IPS DF 6.9 (cell line): ENCODE results near the gene HNRNPU.

ENCODE experiments used
- DNase-seq: peaks from one replicate; pipeline ENCODE4 v3.0.0-alpha.2; 2013; ENCODE audit warnings: low read depth, low spot score
- H3K27ac ChIP-seq: one replicate; pipeline ENCODE4 v1.5.1; 2013; ENCODE audit warnings: low read length, control low read depth
- H3K27me3 ChIP-seq: 2 replicates; pipeline ENCODE4 v1.6.1; 2013; ENCODE audit warnings: mild to moderate bottlenecking, low read length; ENCODE audit not compliant: control insufficient read depth, insufficient read depth
- H3K36me3 ChIP-seq: 2 replicates; pipeline ENCODE4 v1.6.1; 2013; ENCODE audit warnings: low read length; ENCODE audit not compliant: control insufficient read depth, insufficient read depth
- H3K4me1 ChIP-seq: 2 replicates; pipeline ENCODE4 v1.6.1; 2013; ENCODE audit warnings: low read length; ENCODE audit not compliant: control insufficient read depth, insufficient read depth
- H3K4me3 ChIP-seq: 2 replicates; pipeline ENCODE4 v1.5.1; 2013; ENCODE audit warnings: mild to moderate bottlenecking, low read length
- H3K9me3 ChIP-seq: 2 replicates; pipeline ENCODE4 v1.6.1; 2013; ENCODE audit warnings: low read length, inconsistent platforms; ENCODE audit not compliant: control insufficient read depth, insufficient read depth
- WGBS: extraction: QIAGEN DNeasy Blood & Tissue Kit; methylation state at CpG from one replicate; pipeline ENCODE4 v1.1.7; 2013; ENCODE audit warnings: mixed read lengths, missing lambda C conversion rate; ENCODE audit not compliant: insufficient read length, insufficient coverage; 5-methylcytosine and 5-hydroxymethylcytosine counted together

Gene HNRNPU

DNA sequence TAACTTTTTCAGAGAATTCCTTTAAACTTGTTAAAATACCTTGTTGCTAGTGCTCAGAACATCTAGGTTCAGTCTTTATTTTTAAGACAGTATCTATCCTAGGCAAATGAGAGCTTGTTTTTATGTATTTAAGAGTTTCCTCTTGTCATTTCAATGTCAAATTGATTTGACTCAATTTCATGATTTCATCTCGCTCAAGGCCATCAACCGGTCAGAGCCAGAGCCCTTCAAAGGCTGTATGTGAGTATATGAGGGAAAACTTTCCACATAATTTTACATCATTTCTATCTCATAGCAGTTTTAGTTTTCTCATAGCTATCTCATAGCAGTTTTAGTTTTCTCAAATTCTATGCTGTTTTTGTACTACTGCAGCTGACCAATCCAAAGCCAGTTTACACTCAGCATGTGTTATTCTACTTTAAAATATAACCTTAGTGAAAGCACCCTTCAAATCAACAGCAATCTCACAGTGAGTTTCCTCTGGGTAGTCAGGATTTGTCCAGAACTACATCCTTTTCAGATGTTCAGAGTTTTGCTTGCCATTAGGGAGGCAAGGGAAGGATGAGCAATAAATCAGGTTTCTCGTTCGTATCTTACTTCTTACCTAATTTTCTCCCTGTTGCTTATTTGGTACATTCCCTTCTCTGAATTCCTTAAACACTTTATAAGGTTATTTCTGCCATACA, 12.7 kb downstream of the HNRNPU start:
- no peak overlapping the region for H3K27ac ChIP-seq
- H3K4me3 ChIP-seq = no peak overlapping the region
- H3K9me3 ChIP-seq = no peaks in the 10 kb centered on the region
- no peak for DNase-seq
- no CpG with 5 or more reads among the region's 4 CpGs for WGBS
- H3K4me1 ChIP-seq = no peaks in the 10 kb centered on the region
- no peaks in the 10 kb centered on the region for H3K27me3 ChIP-seq
- H3K36me3 ChIP-seq = peaks cover 17% of the 10 kb centered on the region; the same call in 1 of the 2 replicates

DNA sequence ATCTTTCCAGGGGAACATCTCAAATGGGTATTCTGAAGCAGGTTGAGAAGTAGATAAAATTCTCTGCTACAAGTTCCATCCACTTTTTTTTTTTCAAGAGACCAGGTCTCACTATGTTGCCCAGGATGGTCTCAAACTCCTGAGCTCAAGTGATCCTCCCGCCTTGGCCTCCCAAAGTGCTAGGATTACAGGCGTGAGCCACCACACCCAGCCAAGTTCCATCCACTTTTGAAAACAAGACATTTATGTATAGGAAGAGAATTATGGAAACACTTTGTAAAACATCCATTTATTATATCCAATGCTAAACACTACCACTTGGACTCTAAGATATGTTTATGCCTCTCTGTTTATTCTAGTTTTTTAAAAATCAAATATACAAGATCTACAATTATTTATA, 13.4 kb downstream of the HNRNPU start:
- WGBS = no CpG with 5 or more reads among the region's 2 CpGs
- no peak overlapping the region for H3K27ac ChIP-seq
- peaks cover 16% of the 10 kb centered on the region; the same call in 1 of the 2 replicates for H3K36me3 ChIP-seq
- H3K4me3 ChIP-seq = no peak overlapping the region
- H3K27me3 ChIP-seq = no peaks in the 10 kb centered on the region
- H3K4me1 ChIP-seq = no peaks in the 10 kb centered on the region
- no peaks in the 10 kb centered on the region for H3K9me3 ChIP-seq
- no peak for DNase-seq

DNA sequence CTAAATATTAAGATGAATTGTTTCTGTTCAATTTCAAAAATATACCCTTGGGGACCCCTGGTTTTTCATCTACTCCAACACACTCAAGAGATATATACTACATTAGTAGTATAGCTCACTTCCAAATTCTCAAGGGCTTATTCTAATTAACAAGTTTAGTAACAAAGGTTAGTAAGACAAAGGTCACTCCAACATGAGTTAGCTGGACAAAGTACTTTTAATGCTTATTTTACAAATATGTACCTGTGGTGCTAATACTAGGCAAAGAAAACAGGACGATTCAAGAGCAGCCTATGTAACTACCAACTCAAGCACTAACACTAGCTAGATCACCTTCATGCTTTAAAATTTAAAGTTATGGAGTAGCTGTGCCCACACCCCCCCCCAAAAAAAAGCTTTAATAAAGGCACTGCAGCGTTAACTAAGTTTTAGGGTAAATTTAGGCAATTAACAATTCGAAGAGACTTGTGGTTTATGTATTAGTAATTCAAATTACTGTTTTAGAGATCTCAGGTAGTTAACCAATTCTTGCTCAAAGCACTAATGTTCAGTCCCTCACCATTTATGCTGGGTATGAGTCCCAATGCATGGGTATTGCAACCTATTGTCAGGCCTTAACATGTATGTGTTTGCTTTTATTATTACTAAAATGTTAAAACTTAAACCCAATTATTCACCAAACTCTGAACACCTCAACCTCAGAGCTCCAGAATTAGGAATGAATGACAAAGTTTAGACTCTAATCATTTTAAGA, 14.1 kb downstream of the HNRNPU start:
- no peaks in the 10 kb centered on the region for H3K27me3 ChIP-seq
- WGBS = no CpG with 5 or more reads among the region's 3 CpGs
- peaks cover 12% of the 10 kb centered on the region; the same call in 1 of the 2 replicates for H3K36me3 ChIP-seq
- H3K4me3 ChIP-seq = no peak overlapping the region
- DNase-seq = no peak
- no peak overlapping the region for H3K27ac ChIP-seq
- no peaks in the 10 kb centered on the region for H3K4me1 ChIP-seq
- no peaks in the 10 kb centered on the region for H3K9me3 ChIP-seq

DNA sequence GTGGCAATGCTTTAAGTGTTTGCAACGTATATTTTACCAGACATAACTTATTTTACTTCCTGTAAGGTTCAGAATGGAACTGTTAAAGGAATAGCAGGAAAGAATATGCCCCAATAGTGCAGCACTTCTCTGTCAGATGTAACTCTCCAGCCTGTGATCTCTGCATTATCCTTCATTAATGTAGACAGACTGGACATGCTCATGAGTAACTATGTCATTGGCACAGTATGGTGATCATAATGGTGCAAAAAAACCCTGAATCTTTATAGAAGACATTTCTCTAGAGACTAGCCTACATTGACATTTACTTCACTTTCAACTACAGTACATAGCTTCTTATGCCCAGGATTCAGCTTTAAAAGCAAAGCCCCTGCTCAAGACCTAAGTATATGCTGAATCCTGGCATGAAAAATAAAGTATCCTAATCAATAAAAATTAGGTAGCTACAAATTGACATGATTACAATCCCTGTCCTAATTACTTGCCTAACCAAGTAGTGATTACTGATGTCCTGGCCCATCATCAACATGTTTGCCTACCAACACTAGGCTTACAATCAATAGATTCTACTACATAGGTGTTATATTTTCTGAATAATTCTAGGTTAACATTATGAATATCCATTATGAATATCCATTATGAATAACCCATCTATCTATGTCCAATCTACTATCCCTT, 15.0 kb downstream of the HNRNPU start:
- H3K36me3 ChIP-seq = peaks cover 8% of the 10 kb centered on the region; the same call in 1 of the 2 replicates
- H3K4me1 ChIP-seq = no peaks in the 10 kb centered on the region
- whole genome bisulfite sequencing = no CpG with 5 or more reads among the region's 1 CpG
- no peaks in the 10 kb centered on the region for H3K27me3 ChIP-seq
- H3K27ac ChIP-seq = no peak overlapping the region
- no peak overlapping the region for H3K4me3 ChIP-seq
- H3K9me3 ChIP-seq = no peaks in the 10 kb centered on the region
- no peak for DNase-seq

DNA sequence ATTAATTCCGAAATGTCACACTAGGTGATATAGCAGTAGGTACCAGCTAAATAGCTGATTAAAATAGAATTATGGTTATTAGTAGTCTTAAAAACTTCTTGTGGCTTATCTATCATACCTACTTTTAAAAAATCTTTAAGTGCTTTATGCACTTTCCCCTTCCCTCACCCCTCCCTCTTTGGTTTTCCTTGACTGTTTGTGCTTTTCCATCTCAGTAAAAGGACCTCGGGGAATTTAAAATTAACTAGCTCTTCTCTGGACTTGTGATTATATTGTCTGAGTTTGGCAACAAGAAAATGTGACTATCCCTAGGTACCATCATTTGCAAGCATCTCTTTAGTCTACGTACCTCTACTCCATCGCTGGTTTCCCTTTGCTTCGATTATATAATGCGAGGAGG, 17.7 kb downstream of the HNRNPU start:
- H3K4me3 ChIP-seq = no peak overlapping the region
- no peak for DNase-seq
- no peaks in the 10 kb centered on the region for H3K9me3 ChIP-seq
- H3K27ac ChIP-seq = no peak overlapping the region
- H3K4me1 ChIP-seq = no peaks in the 10 kb centered on the region
- no CpG with 5 or more reads among the region's 6 CpGs for WGBS
- no peaks in the 10 kb centered on the region for H3K27me3 ChIP-seq
- peaks cover 12% of the 10 kb centered on the region; the same call in 1 of the 2 replicates for H3K36me3 ChIP-seq

DNA sequence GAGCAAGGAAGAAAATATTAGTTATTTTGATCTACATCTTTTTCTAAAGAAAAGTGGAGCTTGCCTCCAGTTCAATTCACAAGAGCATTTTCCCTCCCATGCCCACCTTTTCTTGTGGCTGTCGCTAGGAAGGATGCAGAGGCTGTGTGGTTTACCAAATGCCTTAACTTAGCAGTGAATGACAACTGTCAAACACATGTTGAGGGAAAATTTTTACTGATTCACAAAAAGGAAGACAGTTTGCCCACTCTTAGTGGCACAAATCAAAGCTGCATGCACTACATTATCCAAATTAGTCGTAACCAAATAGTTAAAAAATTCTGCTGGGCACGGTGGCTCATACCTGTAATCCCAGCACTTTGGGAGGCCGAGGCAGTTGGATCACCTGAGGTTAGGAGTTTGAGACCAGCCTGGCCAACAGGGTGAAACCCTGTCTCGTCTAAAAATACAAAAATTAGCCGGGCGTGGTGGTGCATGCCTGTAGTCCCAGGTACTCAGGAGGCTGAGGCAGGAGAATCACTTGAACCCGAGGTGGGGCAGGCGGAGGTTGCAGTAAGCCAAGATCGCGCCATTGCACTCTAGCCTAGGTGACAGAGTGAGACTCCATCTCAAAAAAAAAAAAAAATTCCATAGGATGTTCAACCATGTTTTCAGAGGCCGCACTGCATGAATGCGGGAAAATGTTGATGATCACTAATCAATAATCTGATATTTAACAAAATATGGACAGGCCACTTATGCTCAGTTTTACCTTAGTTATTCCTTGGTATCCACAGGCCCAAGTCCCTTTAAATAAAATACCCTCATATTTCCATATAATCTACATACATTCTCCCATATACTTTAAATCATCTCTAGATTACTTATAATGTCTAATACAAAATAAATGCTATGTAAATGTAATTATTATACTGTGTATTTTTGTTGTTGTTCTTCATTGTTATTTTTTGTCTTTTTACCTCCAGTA, 19.9 kb downstream of the HNRNPU start:
- Histone ChIP-seq H3K9me3 (no peaks in the 10 kb centered on the region), H3K4me1 (no peaks in the 10 kb centered on the region), H3K27ac (no peak overlapping the region), H3K4me3 (no peak overlapping the region), H3K27me3 (no peaks in the 10 kb centered on the region), H3K36me3 (peaks cover 14% of the 10 kb centered on the region; the same call in 1 of the 2 replicates)
- no CpG with 5 or more reads among the region's 13 CpGs for WGBS
- DNase-seq = no peak

DNA sequence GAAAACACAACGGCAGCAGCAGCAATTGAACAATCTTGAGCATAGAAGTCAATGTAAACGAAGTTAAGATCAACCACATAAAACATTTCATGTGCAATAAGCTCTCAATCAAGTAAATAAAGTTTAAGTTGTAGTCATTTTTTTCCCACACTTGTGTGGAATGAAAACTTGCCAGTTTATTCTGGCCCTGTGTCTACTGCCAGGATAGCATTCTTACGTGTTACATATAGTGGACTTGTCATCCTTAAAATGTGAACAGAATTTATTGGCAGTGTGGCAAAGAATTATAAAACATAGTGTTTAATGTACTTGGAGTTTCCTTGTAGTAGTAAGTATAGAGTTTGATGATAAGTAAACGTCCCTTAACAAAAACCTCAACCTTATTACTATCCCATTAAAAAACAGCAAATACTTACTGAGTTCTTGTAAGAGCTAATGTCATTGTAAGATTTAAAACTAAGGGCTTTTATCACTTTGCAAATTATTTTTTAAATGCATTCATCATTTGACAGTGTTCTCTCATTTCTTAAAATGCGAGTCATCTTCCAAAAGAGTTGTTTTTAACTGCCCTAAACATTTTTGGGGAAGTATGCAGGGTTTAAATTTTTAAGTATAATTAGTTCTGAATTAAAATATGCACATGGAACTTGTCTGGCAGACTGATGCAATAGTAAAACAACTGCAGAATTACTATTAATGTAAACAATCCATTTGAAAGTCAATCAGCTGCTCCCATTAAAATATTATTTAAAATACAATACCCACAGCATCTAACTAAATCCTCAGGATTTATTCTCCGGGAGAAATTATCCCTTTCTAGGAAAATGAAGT, 21.0 kb downstream of the HNRNPU start:
- no peak overlapping the region for H3K27ac ChIP-seq
- no peak overlapping the region for H3K4me3 ChIP-seq
- H3K27me3 ChIP-seq = no peaks in the 10 kb centered on the region
- peaks cover 14% of the 10 kb centered on the region; the same call in 1 of the 2 replicates for H3K36me3 ChIP-seq
- H3K9me3 ChIP-seq = no peaks in the 10 kb centered on the region
- no peaks in the 10 kb centered on the region for H3K4me1 ChIP-seq
- no peak for DNase-seq
- WGBS = no CpG with 5 or more reads among the region's 6 CpGs

DNA sequence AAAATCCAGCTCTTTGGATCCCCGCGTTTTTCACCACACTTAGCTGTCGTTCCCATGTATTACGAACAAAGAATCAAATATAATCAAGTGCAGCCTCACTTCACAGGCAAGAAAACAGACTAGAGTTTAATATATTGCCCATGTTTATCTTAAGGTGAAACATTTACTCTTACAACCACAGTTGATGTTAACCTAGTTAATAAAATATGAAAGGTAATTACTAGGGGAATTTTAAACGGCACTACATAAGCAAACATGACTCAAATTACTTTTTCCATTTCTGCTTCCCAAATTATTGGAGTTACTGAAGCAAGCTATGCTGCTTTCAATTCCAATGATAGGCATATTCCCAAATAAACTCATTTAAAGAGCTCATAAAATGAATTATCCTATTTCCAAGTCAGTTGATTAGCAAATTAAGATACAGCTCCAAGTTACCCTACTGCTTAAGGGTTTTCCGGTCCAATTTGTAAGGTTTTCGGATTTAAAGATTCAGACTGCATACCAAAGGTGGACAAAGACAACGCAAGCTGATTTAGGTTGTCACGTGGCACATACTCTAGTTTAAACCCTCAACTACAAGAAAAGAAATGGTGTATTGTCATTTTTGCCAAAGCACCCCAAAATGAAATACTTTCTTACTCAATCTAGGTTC, 22.9 kb downstream of the HNRNPU start:
- no peak overlapping the region for H3K27ac ChIP-seq
- no peaks in the 10 kb centered on the region for H3K4me1 ChIP-seq
- H3K27me3 ChIP-seq = no peaks in the 10 kb centered on the region
- no peak overlapping the region for H3K4me3 ChIP-seq
- H3K9me3 ChIP-seq = no peaks in the 10 kb centered on the region
- no CpG with 5 or more reads among the region's 9 CpGs for WGBS
- no peak for DNase-seq
- H3K36me3 ChIP-seq = peaks cover 13% of the 10 kb centered on the region; the same call in 1 of the 2 replicates

DNA sequence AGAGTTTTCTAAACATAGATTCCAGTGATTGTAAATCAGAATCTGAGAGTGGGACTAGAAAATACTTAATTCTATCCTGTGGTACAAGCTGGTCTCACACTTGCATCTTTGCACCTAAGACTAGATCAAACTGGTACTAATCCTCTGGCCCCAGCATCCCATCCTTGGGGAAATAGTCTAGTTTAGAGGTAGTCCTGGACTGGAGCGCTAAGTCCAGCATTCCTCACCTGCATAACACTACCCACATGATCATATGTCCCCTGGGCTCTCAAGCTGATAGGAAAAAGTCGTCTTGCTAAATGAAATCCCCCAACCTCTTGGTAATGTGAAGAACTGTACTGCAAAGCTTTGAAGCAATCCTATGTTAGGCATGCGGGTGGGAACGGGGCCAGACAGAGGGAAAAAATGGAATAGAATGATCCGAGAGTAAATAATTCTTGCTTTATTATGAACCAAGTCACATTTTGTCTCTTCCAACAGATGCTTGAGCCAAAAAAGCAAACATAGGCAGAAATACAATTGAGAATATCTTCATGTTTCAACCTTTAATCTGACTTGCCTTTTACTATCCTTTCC, 24.0 kb downstream of the HNRNPU start:
- H3K36me3 ChIP-seq = peaks cover 11% of the 10 kb centered on the region; the same call in 1 of the 2 replicates
- no peak overlapping the region for H3K4me3 ChIP-seq
- DNase-seq = no peak
- WGBS = no CpG with 5 or more reads among the region's 5 CpGs
- no peaks in the 10 kb centered on the region for H3K9me3 ChIP-seq
- H3K27me3 ChIP-seq = no peaks in the 10 kb centered on the region
- H3K27ac ChIP-seq = no peak overlapping the region
- H3K4me1 ChIP-seq = no peaks in the 10 kb centered on the region
